ENCODE measurements around the gene ELMO3. TPM values are rescaled to one million over a fixed set of nuclear protein-coding genes. Genes with fewer than 3 reads are reported as not detected.
A peak's percentile ranks its signal among the peaks of the same experiment; 100 is the strongest.

The ELMO3 gene
- total RNA-seq, 1 donor from 2014 or later, result not detected

GRCh38 chr16:67169642-67170167, 29.2 kb upstream of the ELMO3 start:
- Histone ChIP-seq H3K9me3 (no peaks in the 10 kb centered on the region), H3K4me1 (peaks cover 25 to 34% of the 10 kb centered on the region in 2 donors), H3K27me3 (no peaks in the 10 kb centered on the region), H3K27ac (peak overlapping the region; percentile 91 to 93), H3K4me3 (peak overlapping the region; percentile 57 to 64), H3K36me3 (no peaks in the 10 kb centered on the region)
- no peak for DNase-seq (ENCODE audit: low spot score in 2 of 2)
- intact Hi-C loops (cut with DNase I), result no loop called here
- TF ChIP-seq CTCF (IDR thresholded peaks at IDR 0.05), result peak; percentile 18 to 51 (median 18)

- intact Hi-C loops (cut with DNase I), result no loop called here
- TF ChIP-seq CTCF (IDR thresholded peaks at IDR 0.05), result no peak
- DNase-seq (ENCODE audit: low spot score in 2 of 2), result peak; percentile 67 to 93
- peak within 1 kb of the TSS; percentile 57 to 64 for H3K4me3 ChIP-seq
- H3K27ac ChIP-seq, result peak within 1 kb of the TSS; percentile 91 to 93
- H3K4me1 ChIP-seq, result peaks cover 20 to 34% of the 10 kb centered on the region in 2 donors
- no peaks in the 10 kb centered on the region for H3K9me3 ChIP-seq
- H3K36me3 ChIP-seq, result no peaks in the 10 kb centered on the region
- H3K27me3 ChIP-seq, result no peaks in the 10 kb centered on the region
These were observed 28.6 kb upstream of the ELMO3 start, which contains the start of gene NOL3 for GRCh38 chr16:67170168-67170948. Gene NOL3, plus strand, starts transcription at chr16:67170538.

- Histone ChIP-seq H3K4me3 (peak overlapping the region; percentile 57 to 64), H3K4me1 (peaks cover 19 to 29% of the 10 kb centered on the region in 2 donors), H3K36me3 (no peaks in the 10 kb centered on the region), H3K9me3 (no peaks in the 10 kb centered on the region), H3K27ac (peak overlapping the region; percentile 91 to 93), H3K27me3 (no peaks in the 10 kb centered on the region)
- no peak for TF ChIP-seq CTCF (IDR thresholded peaks at IDR 0.05)
- DNase-seq (ENCODE audit: low spot score in 2 of 2), result no peak
- intact Hi-C loops (cut with DNase I), result no loop called here
These were observed 27.8 kb upstream of the ELMO3 start for GRCh38 chr16:67170949-67171649.

- no peak for TF ChIP-seq CTCF (IDR thresholded peaks at IDR 0.05)
- H3K9me3 ChIP-seq, result no peaks in the 10 kb centered on the region
- H3K27me3 ChIP-seq, result no peaks in the 10 kb centered on the region
- H3K4me1 ChIP-seq, result peaks cover 25 to 36% of the 10 kb centered on the region in 2 donors
- H3K4me3 ChIP-seq, result peak overlapping the region; percentile 49 to 67
- intact Hi-C loops (cut with DNase I), result no loop called here
- no peaks in the 10 kb centered on the region for H3K36me3 ChIP-seq
- DNase-seq (ENCODE audit: low spot score in 2 of 2), result no peak
- peak overlapping the region; percentile 93 to 95 for H3K27ac ChIP-seq
These were observed 25.6 kb upstream of the ELMO3 start for GRCh38 chr16:67173323-67173722.

- H3K27ac ChIP-seq, result peak overlapping the region; percentile 93 to 95
- H3K36me3 ChIP-seq, result no peaks in the 10 kb centered on the region
- TF ChIP-seq CTCF (IDR thresholded peaks at IDR 0.05), result peak; percentile 19 to 48 (median 34)
- H3K4me3 ChIP-seq, result peak overlapping the region; percentile 49 to 67
- H3K9me3 ChIP-seq, result no peaks in the 10 kb centered on the region
- intact Hi-C loops (cut with DNase I), result loop anchor here (1.0 kb wide), 2 partner anchors 9 to 15 kb away; partner anchors contain the start of genes FBXL8, MATCAP1 and TRADD
- H3K27me3 ChIP-seq, result no peaks in the 10 kb centered on the region
- DNase-seq (ENCODE audit: low spot score in 2 of 2), result peak; percentile 84 to 96
- peaks cover 24 to 41% of the 10 kb centered on the region in 2 donors for H3K4me1 ChIP-seq
These were observed 24.9 kb upstream of the ELMO3 start for GRCh38 chr16:67173808-67174705.

Measured in ascending aorta (tissue), 2 donors.